ENCODE measurements around the gene IQCM. TPM values are rescaled to one million over a fixed set of nuclear protein-coding genes. Genes with fewer than 3 reads are reported as not detected.

The IQCM gene
- total RNA-seq, 4 donors from 2014 or later = not detected

- Histone ChIP-seq H3K27me3 (no peaks in the 10 kb centered on the region), H3K9me3 (no peaks in the 10 kb centered on the region), H3K4me3 (replicated peaks in 1 of 3) (no peak overlapping the region), H3K36me3 (no peaks in the 10 kb centered on the region), H3K4me1 (no peaks in the 10 kb centered on the region), H3K27ac (no peak overlapping the region)
- DNase-seq = no peak
- TF ChIP-seq POLR2A (IDR thresholded peaks at IDR 0.05) = no peak
- intact Hi-C loops (cut with DNase I) = no loop called here
Measured at GRCh38 chr4:149719357-149719756, 96.3 kb downstream of the IQCM start.

- intact Hi-C loops (cut with DNase I) = no loop called here
- DNase-seq = no peak
- Histone ChIP-seq H3K4me3 (replicated peaks in 1 of 3) (no peak overlapping the region), H3K4me1 (no peaks in the 10 kb centered on the region), H3K27ac (no peak overlapping the region), H3K36me3 (no peaks in the 10 kb centered on the region), H3K9me3 (no peaks in the 10 kb centered on the region), H3K27me3 (no peaks in the 10 kb centered on the region)
- 78 to 80% methylated on average over 3 of the region's 3 CpGs for WGBS, 2 donors
- TF ChIP-seq CTCF (IDR thresholded peaks at IDR 0.05) = no peak
- TF ChIP-seq POLR2A (IDR thresholded peaks at IDR 0.05) = no peak
Measured at GRCh38 chr4:149718500-149718899, 97.1 kb downstream of the IQCM start.

- Histone ChIP-seq H3K27ac (no peak overlapping the region), H3K4me3 (replicated peaks in 1 of 3) (no peak overlapping the region), H3K36me3 (no peaks in the 10 kb centered on the region), H3K4me1 (no peaks in the 10 kb centered on the region), H3K27me3 (no peaks in the 10 kb centered on the region), H3K9me3 (no peaks in the 10 kb centered on the region)
- WGBS, 2 donors = 80 to 84% methylated on average over 1 of the region's 1 CpG
- intact Hi-C loops (cut with DNase I) = no loop called here
- DNase-seq = no peak
- TF ChIP-seq POLR2A (IDR thresholded peaks at IDR 0.05) (no peak), CTCF (IDR thresholded peaks at IDR 0.05) (no peak)
Measured at GRCh38 chr4:149716728-149717127, 98.9 kb downstream of the IQCM start.

- intact Hi-C loops (cut with DNase I) = no loop called here
- no peaks in the 10 kb centered on the region for H3K9me3 ChIP-seq
- WGBS, 2 donors = 95 to 99% methylated on average over 12 to 13 of the region's 14 CpGs
Measured at GRCh38 chr4:149715822-149716585, 99.6 kb downstream of the IQCM start.

GRCh38 chr4:149713031-149713430, 102.6 kb downstream of the IQCM start:
- H3K9me3 ChIP-seq = no peaks in the 10 kb centered on the region
- WGBS, 2 donors = 66 to 72% methylated on average over 3 of the region's 3 CpGs
- no peak overlapping the region for H3K27ac ChIP-seq
- H3K36me3 ChIP-seq = no peaks in the 10 kb centered on the region
- H3K4me3 ChIP-seq (replicated peaks in 1 of 3) = no peak overlapping the region
- TF ChIP-seq CTCF (IDR thresholded peaks at IDR 0.05) (no peak), POLR2A (IDR thresholded peaks at IDR 0.05) (no peak)
- DNase-seq = no peak
- intact Hi-C loops (cut with DNase I) = no loop called here
- H3K4me1 ChIP-seq = no peaks in the 10 kb centered on the region
- H3K27me3 ChIP-seq = no peaks in the 10 kb centered on the region

More at GRCh38 chr4:149715822-149716585, 99.6 kb downstream of the IQCM start:
- no peak for DNase-seq
- Histone ChIP-seq H3K27me3 (no peaks in the 10 kb centered on the region), H3K27ac (no peak overlapping the region), H3K4me3 (replicated peaks in 1 of 3) (no peak overlapping the region), H3K36me3 (no peaks in the 10 kb centered on the region), H3K4me1 (no peaks in the 10 kb centered on the region)
- no peak for TF ChIP-seq CTCF (IDR thresholded peaks at IDR 0.05)
- no peak for TF ChIP-seq POLR2A (IDR thresholded peaks at IDR 0.05)
